Dermis blood vessel endothelial cell (primary cell): ENCODE data around the gene OR6N1. TPM values are rescaled to one million over a fixed set of nuclear protein-coding genes. Genes with fewer than 3 reads are reported as not detected.

Experiments used
- DNase-seq: peaks from one replicate; pipeline ENCODE4 v3.0.0; 2010
- total RNA-seq: library from RNA; depleted of rRNA; stranded (reverse); fragments of >200 nt; gene quantifications from 2 replicates; pipeline ENCODE4 v1.2.3, GENCODE V29; 2014

OR6N1 gene
- not detected in 2 replicates for total RNA-seq

DNA sequence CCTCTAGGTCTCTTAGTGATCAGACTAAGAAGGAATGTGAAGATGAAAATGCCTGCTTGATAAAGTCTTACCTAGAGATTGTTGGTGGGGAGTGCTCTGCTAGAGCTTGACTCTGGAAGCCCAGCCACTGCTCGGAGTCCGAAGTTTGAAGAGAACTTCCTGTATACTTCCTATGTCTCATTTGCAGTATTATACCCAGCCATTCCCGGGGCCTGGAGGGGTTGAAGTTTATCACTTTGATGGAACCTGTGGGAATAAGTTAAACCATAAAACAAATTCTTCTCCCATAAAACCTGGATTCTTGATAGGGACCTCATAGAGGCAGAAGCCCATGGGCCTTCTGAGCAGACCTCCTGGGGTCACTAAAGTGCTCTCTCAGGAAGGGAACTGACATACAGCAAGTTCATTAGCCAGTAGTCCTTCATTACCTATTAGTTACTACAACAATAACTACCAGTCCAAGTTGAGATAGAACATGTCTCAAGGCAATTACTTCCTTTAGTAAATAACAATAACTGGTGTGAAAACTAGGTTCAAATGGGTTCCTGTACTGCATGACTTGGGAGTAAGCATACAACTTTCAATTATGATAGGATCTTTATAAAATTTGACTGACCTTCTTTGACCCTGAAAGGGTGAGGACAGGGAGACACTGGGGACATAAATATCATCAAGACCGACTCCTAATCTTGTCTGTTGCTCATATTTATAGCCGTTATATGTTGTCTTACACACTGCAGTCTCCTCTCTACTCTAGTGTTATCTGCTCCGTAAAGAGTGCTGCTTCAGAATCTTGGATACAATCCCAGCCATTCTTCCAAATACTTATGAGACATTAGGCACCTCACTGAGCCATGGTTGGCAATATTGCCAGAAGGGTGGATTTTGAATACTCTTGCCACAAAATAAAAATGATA, at the start of gene OR6N1:
Gene OR6N1 (minus strand): TSS at position 246 of the 917 bp plus-strand sequence. CDS start 5,513 bp downstream, outside the sequence.
- DNase-seq: peak; percentile 1

- DNase-seq: no peak
Measured at GRCh38 chr1:158821723-158822122, 49.7 kb upstream of the OR6N1 start.

DNA sequence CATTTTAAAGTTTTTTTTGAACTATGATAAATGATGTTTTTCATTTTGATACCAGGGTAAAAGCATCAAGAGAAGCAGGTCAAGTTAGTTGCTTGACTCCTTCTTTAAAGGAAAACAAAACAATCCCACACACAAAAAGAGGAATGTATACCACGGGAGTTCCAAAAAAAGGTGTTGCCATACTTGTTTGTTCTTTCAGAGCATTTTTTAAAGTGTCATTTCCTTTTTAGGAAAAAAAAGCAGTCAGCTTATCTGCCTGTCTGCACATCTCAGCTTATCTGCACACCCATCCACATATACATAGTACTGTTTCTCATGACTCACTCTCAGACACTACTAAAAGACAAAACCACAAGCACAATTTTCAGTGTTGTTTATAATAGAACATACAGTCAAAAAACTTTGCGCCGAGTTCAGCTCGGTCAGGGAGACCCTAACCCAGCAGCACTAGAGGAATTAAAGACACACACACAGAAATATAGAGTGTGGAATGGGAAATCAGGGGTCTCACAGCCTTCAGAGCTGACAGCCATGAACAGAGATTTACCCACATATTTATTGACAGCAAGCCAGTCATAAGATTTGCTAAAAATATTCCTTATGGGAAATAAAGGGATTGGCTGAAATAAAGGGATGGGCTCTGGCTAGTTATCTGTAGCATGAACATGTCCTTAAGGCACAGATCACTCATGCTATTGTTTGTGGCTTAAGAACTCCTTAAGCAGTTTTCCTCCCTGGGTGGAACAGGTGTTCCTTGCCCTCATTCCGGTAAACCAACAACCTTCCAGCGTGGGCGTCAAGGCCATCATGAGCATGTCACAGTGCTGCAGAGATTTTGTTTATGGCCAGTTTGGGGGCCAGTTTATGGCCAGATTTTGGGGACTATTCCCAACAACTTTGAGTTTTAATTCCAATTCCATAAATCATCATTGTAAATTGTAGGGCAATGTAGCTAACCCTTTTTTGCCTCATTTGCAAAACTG, 47.8 kb upstream of the OR6N1 start:
- DNase-seq: no peak

- DNase-seq: no peak
Measured at GRCh38 chr1:158818975-158819431, 47.0 kb upstream of the OR6N1 start.

DNA sequence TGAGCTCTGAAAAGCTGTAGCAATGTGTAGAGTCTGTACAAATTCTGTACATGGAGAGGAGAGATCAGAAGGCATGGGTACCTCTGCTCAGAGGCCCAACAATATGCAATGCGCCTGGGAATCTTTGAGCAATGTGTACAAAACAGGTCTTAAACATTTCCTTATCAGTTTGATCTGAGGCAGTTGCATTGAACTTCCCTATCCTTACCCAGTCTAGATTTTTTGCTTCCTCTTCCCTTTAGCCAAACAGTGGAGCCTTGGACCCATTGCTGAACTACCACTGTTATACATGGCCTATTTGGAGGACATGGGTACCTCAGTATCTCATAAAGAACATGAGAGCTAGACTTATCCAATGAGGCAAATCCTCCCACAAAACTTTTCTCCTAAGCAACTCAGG, 46.6 kb upstream of the OR6N1 start:
- DNase-seq: no peak

DNA sequence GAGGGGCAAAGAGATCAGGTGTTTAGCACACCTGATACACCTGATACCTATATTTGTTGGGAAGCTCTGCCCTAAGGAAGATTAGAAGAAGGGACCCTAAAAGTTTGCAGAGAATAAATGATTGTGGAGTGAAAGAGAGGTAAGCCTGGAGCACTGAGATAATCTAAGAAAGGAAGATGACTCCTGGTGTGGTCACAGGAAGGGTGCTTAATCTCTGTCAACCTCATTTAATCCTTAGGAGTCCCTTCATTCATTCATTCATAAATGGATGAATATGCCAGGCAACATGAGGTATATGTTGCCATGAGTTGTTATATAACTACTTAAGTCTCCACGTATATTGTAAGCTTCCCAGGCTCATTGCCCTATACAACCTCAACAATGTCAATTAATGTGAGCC, 43.0 kb upstream of the OR6N1 start:
- no peak for DNase-seq

DNA sequence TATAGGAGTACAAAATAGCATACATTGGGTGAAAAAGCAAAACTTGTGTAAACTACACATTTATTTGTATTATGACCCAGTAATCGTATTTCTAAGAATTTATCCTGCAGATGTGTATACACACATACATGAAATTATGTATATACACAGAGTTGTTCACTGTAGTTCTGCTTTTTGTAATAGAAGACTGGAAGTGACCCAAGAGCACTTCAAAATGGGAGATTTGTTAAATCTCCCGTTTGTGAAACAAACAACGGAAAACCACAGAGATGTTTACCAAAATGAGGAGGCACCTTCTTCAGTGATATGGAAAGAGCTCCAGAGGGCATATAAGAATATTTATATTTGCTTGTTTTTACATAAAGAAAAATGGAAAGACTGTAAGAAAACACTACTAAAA, 41.2 kb upstream of the OR6N1 start:
- DNase-seq: no peak

DNA sequence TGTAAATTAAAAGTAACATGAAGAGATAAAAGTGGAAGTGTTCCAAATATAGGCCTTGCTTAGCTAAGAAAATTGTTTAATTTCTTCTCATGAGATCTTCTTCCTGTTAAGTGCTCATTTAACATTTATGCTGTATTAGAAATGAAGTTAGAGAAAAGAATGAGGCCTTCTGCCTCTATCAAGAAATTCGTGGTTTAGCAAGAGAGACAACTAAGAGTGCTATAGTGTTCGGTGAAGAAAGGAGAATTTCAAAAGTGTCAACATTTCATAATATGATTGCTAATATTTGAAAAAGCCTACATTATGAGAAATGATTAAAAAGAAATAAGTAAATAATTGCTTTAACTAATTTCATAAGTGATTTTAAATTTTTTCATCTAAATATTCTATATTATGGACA, 40.3 kb upstream of the OR6N1 start:
- no peak for DNase-seq

DNA sequence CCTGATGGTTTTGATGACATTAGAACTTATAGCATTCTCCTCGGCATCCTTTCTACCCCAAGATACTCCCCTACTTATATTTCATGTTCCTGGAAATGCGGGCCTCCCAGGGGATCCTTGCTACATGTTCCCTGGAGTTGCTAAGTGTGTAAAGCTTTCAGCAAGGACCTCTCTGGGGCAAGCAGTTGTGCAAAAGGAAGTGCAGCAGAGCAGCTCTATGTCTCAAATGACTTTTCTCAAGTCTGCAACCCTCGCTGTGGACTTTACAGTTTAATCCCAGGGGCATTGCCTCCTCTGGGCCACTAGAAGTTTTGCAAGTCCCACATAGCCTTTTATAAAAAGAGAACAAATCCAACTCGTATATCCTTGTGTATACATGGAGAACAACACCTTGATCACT, 38.3 kb upstream of the OR6N1 start:
- no peak for DNase-seq

- no peak for DNase-seq
Measured at GRCh38 chr1:158809862-158810261, 37.9 kb upstream of the OR6N1 start.

DNA sequence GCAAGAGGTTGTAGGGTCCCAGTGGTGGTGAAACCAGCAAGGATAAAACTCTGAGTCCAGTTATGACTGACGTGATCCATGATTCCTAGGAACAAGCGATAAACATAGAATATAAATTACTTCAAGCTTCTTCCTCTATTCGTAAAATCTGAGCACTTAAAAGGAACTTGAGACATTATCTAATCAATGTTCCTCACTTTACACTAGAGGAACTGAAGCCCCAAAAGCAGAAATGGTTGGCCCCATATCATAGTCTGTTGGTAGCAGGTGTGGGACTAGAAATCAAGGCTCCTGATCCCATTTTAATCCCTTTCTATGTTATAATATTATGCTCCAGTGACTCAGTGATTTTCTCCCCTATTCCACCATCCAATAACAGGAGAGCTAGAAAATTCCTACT, 37.3 kb upstream of the OR6N1 start:
- DNase-seq: no peak

DNA sequence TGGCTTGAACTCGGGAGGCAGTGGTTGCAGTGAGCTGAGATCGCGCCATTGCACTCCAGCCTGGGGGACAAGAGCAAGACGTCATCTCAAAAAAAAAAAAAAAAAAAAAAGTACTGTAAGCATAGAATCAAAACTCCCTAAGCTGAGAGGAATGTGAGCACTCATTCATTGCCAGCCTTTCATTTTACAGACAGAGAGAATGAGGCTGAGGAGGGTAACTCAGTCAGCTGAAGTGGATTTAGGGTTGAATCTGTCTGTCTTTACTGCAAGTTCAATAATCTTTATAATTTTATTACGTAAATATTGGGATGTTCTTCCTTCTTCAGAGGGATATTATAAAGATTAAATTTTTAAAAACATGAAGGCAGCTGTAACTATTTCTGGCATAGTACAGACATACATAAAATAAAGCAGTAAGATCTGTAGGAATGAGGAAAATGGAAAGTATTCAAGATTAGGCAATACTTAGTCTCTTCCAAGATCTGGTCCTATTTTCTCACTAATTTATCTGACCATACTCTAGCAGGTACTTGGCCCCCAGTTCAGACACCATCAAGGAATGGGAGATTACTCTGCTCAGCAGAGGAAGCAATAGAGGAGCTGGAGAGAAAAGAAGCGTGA, 35.0 kb upstream of the OR6N1 start:
- DNase-seq: no peak

GRCh38 chr1:158803678-158804077, 31.7 kb upstream of the OR6N1 start:
- DNase-seq: no peak

GRCh38 chr1:158801396-158801795, 29.4 kb upstream of the OR6N1 start:
- DNase-seq: no peak

GRCh38 chr1:158800526-158800925, 28.5 kb upstream of the OR6N1 start:
- no peak for DNase-seq

GRCh38 chr1:158799689-158800088, 27.7 kb upstream of the OR6N1 start:
- DNase-seq: no peak

DNA sequence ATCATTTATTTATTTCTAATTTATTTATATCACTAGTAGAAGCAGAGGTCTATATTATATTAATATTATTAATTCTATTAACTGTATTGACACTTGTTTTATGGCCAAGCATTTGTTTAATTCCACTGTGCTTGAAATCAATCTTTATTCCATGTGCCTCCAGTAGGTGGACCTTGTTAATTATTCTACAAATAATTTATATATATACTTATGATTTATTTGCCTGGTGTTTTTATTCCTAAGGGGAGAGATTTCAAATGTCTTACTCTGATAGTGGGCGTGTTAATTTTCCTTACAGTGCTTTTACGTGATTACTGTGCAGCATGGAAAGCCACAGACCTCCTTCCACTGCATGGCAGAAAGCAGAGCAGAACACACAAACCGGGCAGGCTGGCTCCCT, 26.5 kb upstream of the OR6N1 start:
- DNase-seq: peak; percentile 5

DNA sequence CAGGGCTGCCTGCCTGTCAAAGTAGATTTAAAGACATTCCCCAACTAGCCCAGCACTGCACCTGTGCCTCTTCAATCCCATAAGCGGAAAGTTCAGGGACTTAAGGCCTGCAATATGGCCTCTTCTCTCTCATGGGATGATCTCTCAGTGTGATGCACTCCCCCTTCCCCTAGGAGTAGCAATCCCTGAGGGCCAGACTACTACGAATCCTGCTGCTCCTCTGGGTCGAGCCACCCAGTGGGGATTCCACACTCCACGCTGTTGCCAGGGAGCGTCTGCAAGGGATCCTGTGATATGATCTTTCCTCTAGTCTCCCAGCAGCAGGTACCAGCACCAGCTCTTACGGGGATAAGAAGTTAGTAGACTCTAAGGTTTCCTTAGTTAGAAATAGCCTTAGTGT, 22.3 kb upstream of the OR6N1 start:
- no peak for DNase-seq

DNA sequence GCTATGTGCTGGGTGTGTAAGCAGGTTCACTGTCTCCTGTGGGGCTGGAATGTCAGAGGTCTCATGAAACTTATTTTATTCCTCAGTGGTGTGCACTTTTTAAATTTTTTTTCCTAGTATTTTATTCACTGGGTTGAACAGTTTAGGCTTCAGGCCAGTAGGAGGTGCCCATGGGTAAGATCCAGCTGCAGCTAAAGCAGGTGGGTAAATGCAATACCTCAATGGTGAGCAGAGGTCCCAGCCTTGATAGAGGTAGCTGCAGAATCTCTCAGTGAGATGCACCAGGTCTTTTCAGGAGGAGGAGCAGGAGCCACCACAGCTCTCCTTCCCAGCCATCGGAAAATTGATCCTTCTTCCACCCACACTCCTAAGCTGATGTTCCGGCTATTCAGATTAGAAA, 21.6 kb upstream of the OR6N1 start:
- DNase-seq: peak; percentile 7

DNA sequence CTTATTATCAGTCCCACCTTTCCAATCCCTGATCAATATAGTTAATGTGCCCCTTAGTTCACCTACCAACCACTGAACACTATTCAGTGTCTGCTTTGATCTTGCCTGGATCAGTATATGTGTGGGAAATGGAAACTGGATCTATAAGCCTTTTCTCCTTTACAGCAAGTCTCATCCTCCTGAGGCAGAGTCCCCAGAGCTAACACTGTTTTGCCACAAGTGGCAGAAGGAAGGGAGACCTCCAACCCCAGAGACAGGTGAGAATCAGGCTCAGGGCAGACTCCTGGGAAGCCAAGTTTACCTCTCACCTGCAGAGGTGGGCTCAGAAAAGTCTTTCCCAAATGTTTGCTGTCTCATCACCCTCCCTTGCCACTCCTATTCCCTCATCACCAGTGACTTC, 9.1 kb upstream of the OR6N1 start, which contains the start of gene OR6N2:
Gene OR6N2 (minus strand): TSS at position 101 of the 400 bp plus-strand sequence. CDS start 3,569 bp downstream, outside the sequence.
- DNase-seq: no peak

DNA sequence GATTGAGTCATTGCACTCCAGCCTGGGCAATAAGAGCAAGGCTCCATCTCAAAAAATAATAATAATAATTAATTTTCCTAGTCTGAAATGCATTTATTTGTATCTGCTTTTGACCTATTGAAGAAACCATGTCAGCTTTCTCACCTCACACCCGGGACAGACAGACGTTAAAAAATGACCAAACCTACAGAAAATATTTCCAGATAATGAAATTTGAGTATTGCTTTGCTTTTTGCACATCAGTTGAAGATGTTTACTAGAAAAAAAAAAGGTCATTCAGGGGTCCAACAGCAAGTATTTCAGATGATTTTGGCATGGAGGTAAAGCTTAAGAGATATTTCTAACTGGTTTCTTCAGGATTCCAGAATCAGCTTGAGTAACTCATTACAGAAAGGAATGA, 17.6 kb downstream of the OR6N1 start, which contains the start of gene OR6K6:
Gene OR6K6 (plus strand): TSS at position 301 of the 400 bp plus-strand sequence. CDS start 168 bp downstream, outside the sequence.
- no peak for DNase-seq

DNA sequence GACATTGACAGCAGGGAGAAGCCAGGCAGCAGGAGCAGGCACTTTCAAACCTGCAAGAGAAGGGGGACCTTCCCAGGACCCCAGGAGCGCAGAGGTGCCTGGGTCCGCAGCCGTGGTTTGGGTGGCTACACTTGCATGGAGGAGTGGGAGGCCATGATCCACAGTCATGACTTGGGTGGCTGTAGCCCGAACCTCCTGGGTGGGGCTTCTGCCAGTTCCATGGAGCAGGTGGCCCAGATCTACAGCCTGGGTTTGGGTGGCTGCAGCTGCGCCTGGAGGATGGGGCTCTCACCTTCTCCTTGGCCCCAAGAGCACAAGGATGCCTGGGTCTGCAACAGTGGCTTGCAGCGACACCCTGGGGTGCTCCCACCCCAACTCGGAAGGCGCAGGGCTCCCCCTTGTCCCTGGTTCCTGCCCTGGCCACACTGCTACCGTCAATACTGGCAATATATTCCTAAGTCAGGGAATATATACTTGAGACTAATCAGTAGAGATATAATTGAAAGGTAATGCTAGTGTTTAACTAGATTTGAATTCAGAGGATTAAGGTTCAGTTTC, 19.8 kb downstream of the OR6N1 start:
- DNase-seq: no peak
